Cerebellar nuclear complex (tissue), 1 donor: Measurements from ENCODE around the gene STUB1.

ENCODE experiments used
- DNase-seq, 2 experiments: peaks; one replicate each; lab custom pipeline; 2025; lab: John Stamatoyannopoulos, UW

STUB1 gene

DNA sequence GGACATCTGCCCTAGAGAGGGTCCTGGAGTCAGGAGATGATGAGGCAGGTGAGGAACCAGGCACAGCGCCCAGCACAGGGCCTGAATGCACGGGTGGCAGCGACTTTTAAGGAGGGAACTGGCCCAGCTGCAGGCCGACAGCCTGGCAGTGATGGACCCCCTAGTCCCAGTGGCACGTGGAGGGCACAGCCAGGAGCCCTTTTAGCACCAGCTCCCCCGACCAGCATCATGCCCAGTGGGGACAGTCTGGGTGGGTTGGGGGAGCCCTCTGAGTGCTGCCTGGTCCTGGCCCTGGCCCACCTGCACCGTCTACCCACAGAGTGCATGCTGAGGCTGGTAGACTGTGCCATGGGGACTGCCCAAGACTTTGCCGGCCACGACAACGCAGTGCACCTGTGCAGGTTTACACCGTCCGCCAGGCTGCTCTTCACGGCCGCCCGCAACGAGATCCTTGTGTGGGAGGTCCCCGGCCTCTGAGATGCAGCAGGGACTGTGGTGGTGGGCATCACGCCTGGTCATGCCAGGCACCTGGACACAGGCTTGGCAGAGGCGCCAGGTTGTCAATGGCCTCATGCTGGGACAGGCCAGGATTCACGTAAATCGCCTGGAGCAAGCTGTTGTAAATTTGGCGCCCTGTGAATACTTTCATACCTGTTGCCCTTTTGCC is 13.0 kb upstream of the STUB1 start:
- DNase-seq = no peak

DNA sequence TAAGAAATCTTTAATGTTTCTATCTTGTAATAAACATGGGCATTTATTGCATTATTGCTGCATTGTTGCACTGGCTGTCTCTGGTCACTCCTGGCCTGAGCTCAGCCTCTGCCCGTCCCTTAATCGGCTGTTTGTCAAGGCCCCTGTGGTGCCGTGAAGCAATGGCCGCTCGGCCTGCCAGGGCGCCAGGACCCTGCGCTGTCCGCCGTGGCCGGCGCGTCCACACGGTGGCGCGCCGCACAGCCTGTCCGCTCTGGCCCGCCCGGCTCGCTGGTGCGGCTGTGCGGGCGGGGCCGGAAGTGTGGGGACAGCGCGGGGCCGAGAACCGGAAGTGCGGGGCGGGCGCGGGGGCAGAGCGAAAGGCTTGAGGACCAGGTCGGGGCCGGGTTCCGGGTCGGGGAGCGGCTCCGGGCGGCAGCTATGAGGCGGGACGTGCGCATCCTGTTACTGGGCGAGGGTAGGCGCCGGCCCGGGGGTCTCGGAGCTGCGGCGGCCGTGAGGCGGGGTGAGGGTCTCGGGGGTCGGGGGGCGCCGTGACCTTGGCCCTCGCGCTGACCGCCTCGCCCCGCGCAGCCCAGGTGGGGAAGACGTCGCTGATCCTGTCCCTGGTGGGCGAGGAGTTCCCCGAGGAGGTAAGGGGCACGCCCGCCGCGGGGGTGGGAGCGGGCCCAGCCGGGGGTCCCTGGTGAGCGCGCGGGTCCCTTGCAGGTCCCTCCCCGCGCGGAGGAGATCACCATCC is 12.3 kb upstream of the STUB1 start, which contains the start of gene RHOT2:
RHOT2 (plus strand) TSS at position 353 of the 739 bp plus-strand sequence; CDS start at position 421, 68 bp downstream.
- DNase-seq = peak; percentile 61 to 67

DNA sequence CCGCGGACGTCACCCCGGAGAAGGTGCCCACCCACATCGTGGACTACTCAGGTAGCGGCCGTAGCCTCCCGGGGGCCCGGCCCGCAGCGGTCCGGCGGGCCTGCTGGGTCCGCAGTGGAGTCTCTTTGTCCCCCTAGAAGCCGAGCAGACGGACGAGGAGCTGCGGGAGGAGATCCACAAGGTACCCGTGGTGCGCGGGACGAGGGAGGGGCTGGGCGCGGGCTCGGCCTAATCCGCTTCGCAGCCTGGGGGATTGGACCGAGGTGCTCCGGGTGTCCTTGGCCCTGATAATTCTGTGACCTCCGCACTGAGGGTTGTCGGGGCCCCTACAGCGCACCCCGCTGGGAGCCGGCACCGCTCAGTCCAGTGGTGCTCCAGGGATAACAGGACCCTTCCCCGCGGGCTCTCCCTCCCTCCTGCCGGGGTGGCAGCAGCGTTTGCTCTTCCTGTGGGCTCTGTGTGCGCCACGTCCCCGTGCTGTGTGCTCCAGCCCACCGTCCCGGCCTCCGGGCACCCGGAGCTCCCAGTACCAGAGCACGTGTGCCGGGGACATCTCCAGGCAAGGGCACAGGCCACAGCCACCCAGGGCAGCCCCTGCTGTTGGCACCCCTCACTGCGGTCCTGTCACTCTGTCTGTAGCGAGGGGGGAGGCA is 11.6 kb upstream of the STUB1 start:
- no peak for DNase-seq

DNA sequence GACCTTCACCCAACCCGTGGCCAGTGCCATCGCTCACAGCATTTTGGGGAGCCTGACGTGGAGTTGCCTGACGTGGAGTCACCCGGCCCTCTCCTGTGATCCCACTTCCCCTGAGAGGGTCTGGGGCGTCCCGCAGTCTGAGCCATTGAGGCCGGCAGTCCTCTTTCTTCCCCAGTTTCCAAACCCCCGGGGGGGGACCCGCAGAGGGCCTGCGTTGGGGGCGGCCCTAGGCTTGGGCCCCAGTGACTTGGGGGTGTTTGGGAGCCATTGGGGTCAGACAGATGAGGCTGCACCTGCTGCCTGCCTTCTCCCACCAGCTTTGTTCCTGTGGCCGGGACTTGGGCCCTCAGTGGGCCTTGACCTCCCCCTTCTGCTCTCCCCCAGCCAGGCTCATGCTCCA is 10.5 kb upstream of the STUB1 start:
- DNase-seq = no peak

DNA sequence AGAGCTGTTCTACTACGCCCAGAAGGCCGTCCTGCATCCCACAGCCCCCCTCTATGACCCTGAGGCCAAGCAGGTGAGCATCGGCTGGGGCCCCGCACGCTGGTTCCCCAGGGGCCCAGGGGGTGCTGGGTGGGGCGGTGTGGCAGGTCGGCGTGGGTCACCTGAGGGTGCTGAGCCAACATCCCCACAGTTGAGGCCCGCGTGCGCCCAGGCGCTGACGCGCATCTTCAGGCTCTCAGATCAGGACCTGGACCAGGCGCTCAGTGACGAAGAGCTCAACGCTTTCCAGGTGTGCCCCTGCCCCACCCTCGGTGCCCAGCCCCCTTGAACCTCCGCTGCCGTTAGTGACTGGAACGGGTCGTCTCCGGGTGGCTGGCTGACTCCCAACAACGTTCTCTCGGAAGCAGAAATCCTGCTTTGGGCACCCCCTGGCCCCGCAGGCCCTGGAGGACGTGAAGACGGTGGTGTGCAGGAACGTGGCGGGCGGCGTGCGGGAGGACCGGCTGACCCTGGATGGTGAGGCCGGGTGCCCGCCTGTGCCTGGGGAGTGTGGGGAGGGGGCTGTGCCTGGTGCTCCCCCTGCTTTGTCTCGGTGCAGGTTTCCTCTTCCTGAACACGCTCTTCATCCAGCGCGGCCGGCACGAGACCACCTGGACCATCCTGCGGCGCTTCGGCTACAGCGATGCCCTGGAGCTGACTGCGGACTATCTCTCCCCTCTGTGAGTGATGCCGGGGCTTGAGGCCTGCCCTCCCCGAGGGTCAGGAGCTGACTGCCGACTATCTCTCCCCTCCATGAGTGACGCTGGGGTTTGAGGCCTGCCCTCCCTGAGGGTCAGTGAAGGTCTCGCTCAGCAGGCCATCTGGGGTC is 9.5 kb upstream of the STUB1 start:
- DNase-seq = no peak

DNA sequence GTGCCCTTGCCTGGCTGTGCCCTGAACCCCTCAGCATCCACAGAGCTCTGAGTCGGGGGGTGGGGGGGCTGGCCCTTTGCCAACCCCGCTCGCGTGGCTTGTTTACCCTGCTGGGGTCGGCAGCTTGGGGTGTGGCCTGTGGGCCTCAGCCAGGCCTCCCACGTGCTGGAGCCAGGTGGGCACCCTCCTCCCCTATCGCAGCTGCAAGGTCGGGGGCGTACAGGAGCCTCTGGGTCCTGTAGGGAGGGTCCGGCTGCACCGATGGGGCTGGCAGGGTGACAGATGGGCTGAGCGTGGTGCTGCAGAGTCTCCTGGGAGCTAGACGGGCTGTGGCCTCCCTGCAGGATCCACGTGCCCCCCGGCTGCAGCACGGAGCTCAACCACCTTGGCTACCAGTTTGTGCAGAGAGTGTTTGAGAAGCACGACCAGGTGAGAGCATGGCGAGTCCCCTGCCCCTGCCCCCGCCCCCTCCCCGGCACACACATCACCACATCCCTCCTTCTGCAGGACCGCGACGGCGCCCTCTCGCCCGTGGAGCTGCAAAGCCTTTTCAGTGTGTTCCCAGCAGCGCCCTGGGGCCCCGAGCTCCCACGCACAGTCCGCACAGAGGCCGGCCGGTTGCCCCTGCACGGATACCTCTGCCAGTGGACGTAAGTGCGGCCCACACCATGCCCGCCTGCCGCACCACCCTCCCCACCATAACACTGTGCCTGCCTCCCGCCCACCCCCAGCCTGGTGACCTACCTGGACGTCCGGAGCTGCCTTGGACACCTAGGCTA is 8.7 kb upstream of the STUB1 start:
- DNase-seq = no peak

DNA sequence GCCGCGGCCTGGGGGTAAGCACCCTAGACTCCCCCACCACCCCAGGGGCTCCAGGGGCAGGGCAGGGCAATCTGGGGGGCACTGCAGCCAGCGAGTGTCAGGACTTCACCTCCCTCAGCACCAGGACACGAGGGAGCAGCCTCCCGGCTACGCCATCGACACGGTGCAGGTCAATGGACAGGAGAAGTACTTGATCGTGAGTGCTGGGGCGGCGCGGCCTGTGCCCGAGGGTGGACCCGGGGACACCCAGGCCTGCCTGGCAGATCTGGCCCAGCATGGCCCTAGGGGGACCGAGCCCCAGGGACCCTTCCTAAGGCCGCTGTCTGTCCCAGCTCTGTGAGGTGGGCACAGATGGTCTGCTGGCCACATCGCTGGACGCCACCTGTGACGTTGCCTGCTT is 7.8 kb upstream of the STUB1 start:
- DNase-seq = no peak

DNA sequence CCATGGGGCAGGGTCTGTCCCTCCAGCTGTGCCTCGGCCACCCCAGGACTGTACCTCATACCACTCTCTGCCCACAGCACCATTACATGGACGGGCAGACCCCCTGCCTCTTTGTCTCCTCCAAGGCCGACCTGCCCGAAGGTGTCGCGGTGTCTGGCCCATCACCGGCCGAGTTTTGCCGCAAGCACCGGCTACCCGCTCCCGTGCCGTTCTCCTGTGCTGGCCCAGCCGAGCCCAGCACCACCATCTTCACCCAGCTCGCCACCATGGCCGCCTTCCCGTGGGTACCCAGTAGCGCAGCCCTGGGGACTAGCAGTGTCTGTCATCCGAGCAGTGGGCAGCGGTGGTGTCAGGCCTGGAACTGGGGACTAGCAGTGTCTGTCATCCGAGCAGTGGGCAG is 7.4 kb upstream of the STUB1 start:
- no peak for DNase-seq

DNA sequence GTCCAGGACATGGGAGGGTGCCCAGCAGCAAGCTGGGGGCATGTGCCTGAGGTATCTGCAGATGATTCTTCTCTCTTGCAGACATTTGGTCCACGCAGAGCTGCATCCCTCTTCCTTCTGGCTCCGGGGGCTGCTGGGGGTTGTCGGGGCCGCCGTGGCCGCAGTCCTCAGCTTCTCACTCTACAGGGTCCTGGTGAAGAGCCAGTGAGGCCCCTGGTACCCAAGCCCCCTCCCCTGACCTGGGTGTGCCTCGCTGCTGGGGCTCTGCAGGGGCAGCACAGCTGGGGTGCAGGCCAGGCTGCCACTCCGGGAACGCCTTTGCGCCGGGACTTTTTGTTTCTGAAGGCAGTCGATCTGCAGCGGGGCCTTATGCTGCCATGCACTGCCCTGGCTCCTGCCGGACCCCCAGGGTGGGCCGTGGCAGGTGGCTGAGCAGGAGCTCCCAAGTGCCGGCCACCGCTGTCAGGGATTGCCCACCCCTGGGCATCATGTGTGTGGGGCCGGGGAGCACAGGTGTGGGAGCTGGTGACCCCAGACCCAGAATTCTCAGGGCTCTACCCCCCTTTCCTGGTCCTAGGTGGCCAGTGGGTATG is 6.7 kb upstream of the STUB1 start:
- no peak for DNase-seq

DNA sequence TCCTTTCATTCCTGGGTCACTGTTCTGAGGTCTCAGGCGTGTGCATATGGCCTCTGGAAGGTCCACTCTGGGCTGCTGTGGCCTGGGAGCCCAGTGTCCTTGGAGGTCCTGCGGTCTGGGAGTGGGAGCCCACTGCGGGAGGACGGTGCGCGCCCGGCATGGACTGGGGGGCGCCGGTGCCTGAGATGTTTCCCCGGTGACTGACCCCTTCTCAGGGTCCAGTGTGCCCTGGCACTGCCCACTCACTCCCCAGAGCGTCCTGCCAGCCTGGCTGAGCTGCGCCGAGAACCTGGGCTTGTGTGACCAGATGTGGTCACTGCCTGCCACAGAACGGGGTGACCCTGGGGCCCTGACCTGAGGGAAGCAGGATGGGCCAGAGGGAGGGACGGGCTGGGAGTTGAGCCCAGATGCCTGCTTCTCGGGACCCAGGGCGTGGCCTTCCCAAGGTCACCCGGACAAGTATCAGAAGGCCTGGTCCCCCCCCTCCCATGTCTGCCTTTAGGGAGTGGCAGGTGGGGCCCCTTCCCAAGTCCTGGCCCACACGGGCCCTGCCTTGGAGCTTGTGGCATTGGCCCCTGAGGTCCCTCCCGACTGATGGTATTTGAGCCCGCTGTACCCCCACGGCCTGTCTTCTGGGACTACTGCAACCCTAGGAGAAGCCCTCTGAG is 5.9 kb upstream of the STUB1 start:
- no peak for DNase-seq

DNA sequence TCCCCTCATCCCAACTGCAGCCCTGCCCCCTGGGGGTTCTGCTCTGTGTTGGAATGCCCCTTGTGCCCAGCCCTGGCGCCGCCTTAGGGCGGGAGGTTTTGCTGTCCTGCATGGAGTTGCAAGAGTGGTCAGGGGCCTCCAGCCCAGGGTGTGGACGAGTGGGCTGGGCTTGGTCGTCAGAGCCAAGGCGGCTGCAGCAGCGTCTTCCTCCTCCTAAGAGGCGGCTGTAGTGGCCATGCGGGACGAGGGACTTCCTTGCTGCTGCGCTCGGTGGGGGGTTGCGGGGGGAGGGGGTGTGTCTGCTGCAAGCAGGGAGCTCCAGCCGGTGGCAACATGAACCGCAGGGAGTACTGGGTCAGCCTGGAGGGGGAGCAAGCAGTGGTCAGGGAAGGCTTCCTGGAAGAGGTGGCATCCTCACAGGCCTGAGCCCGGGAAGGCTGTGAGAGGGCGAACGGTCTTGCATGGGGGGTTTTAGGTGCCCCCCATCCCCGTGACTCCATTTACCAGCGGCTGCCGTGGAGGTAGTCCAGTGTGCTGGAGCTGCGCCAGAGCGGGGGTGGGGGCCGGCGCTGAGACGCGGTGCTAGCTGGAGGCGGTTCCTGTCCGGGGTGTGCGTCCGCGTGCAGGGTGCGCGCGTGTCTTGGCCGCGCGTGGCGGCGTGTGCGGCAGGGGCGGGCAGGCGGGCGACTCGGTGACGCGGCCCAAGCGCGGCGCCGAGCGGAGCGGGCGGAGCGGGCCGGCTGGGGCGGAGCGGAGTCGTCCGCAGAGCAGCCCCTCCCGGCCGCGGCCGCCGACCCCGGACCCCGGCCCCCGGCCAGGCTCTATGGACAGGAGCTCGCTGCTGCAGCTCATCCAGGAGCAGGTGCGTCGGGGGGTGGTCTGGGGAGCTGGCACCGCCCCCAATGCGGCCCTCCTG is 5.0 kb upstream of the STUB1 start, which contains the start of gene RHBDL1:
RHBDL1 (plus strand) TSS at position 704 of the 916 bp plus-strand sequence; CDS start at position 824, 120 bp downstream.
- no peak for DNase-seq

DNA sequence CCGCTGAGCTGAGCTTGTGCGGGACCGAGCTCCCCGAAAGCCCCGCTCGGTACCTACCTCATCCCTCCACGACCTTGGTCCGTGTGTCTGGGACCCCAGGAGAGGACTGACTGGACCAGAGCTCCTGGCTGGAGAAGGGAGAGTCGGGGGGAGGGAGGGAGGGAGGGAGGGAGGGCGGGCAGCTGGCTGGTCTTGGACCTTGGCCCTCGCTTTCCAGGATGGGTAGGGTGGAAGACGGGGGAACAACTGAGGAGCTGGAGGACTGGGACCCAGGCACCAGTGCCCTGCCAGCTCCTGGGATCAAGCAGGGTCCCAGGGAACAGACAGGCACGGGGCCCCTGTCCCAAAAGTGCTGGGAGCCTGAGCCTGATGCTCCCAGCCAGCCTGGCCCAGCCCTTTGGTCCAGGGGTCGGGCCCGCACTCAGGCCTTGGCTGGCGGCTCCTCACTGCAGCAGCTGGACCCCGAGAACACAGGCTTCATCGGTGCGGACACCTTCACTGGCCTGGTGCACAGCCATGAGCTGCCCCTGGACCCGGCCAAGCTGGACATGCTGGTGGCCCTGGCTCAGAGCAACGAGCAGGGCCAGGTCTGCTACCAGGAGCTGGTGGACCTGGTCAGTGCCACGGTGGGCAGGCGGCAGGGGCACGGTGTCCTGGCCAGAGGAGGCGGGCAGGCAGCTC is 4.2 kb upstream of the STUB1 start:
- no peak for DNase-seq

DNA sequence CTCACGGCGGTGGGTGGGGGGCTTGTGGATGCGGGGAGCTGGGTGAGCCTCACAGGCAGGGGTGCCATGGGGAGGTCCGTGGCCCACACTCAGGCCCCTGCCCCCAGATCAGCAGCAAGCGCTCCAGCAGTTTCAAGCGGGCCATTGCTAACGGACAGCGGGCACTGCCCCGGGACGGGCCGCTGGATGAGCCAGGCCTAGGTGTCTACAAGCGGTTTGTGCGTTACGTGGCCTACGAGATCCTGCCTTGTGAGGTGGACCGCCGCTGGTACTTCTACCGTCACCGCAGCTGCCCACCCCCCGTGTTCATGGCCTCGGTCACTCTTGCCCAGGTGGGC is 3.7 kb upstream of the STUB1 start:
- DNase-seq = no peak

DNA sequence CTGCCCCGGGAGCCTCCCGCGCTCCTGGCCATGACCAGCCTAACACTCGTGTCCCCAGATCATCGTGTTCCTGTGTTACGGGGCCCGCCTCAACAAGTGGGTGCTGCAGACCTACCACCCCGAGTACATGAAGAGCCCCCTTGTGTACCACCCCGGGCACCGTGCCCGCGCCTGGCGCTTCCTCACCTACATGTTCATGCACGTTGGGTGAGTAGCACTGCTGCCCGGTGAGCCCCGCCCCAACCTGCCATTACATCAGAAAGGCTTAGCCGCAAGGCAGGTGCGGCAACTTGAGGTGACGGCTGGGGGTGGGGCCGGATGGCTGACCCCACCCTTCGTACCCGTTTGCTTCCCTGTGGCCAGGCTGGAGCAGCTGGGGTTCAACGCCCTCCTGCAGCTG is 3.3 kb upstream of the STUB1 start:
- DNase-seq = no peak

DNA sequence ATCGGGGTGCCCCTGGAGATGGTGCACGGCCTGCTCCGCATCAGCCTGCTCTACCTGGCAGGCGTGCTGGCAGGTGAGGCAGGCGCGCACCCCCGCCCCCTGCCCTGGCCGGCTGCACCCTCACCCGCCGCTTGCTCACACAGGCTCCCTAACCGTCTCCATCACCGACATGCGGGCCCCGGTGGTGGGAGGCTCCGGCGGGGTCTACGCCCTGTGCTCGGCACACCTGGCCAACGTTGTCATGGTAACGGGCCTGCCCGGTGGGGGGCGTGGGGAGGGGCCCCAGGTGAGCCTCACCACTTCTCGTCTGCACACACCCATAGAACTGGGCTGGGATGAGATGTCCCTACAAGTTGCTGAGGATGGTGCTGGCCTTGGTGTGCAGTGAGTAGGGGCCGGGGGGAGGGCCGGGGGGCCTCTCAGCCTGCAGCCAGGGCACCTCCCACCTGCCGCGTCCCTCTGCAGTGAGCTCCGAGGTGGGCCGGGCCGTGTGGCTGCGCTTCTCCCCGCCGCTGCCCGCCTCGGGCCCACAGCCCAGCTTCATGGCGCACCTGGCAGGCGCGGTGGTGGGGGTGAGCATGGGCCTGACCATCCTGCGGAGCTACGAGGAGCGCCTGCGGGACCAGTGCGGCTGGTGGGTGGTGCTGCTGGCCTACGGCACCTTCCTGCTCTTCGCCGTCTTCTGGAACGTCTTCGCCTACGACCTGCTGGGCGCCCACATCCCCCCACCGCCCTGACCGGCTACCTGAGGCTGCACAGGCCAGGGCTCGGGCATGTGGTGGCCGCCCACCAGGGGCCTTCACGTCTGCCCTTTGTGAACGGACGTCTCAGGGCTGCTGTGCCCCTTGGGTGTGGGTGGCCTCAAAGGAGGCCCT is 2.7 kb upstream of the STUB1 start:
- DNase-seq = no peak

DNA sequence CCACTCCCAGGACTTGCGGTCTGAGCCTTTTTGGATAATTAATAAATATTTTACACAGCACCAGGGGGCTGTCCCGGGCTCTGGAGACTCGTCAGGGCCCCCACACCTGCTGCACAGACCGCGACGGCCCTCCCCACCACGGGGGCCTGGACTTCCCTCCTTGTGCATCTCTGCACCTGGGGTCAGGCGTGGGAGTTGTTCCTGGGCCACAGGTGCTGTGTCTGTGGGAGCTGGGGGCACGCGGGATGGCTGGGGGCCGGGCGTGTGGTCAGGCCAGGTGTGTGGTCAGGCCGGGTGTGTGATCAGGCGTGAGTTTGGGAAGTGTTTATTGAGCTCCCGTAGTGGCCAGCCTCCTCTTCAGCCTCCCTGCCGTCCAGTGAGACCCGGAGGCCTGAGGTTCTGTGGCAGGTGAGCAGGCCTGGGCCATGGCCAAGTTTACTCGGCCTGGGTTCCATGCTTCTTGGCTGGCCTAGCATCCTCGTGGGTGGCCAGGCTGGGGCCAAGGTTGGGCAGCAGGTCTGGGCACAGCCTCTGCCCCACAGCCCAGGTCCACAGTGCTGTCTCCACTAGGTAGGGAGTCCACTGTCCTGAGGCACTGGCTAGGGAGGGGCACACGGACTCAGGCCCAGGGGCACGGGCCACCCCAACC is 1.9 kb upstream of the STUB1 start:
- DNase-seq = no peak
